ENCODE results near the gene COL15A1. TPM values are rescaled to one million over a fixed set of nuclear protein-coding genes. Genes with fewer than 3 reads are reported as not detected.

Gene COL15A1
- total RNA-seq, 2 experiments from 2014 or later: 0.30 to 0.33 TPM

DNA sequence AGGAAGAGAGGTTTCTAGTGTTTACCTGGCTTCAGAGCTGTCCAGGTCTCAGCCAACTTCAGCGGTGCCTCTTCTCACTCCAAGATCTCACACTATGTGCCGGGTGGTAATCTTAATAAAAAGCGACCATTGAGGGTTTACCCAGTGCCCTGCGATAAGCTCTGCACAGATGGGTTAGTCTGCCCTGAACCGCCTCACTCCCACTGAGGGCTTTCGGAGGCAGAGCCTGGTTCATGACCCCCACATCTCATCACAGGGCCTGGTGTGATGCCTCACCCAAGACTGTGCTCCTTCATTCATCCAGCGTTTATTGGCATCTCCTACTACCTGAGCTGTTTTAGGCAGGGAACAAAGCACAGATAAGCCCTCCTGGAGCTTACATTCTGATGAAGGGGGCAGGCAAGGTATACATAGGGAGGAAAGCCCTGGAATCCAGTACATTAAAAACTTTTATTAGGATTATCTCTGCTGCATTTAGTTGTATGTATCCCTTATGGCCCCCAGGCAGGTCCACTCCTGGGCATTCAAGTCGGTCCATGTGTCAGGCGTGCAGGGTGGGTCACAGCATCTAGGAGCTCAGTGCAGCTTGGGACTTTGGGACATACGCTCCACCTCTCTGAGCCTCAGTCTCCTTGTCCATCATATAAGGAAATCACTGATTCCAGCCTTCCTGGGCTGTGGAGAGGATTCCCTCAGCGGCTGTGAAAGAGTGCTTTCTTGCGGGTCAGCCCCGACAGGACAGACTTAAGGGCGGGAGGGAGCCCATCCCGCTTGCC is 613 bp upstream of the COL15A1 start:
- Mint-ChIP-seq H3K9me3 (no peaks in the 10 kb centered on the region), H3K36me3 (ENCODE audit: low read depth) (no peaks in the 10 kb centered on the region), H3K4me3 (no peak overlapping the region), H3K4me1 (peaks cover 11% of the 10 kb centered on the region), H3K27ac (no peak overlapping the region), H3K27me3 (peaks cover 68% of the 10 kb centered on the region)
- ChIA-PET CTCF (no interaction called here), POLR2A (no interaction called here)
- DNase-seq: no peak

- Mint-ChIP-seq H3K4me1 (peaks cover 11% of the 10 kb centered on the region), H3K27me3 (peaks cover 68% of the 10 kb centered on the region), H3K36me3 (ENCODE audit: low read depth) (no peaks in the 10 kb centered on the region), H3K9me3 (no peaks in the 10 kb centered on the region), H3K4me3 (no peak overlapping the region), H3K27ac (no peak overlapping the region)
- POLR2A ChIA-PET: no interaction called here
- no peak for DNase-seq
- CTCF ChIA-PET: interaction anchor here (1.1 kb wide), 1 partner anchor 31 kb away, joined by 3 read pairs; no protein-coding TSS in a partner anchor
Measured at GRCh38 chr9:98944057-98944733, 488 bp downstream of the COL15A1 start.

GRCh38 chr9:98944734-98945074 is 997 bp downstream of the COL15A1 start:
- CTCF ChIA-PET: interaction anchor here (1.1 kb wide), 1 partner anchor 31 kb away, joined by 3 read pairs; no protein-coding TSS in a partner anchor
- no peak overlapping the region for H3K27ac Mint-ChIP-seq
- peaks cover 68% of the 10 kb centered on the region for H3K27me3 Mint-ChIP-seq
- H3K36me3 Mint-ChIP-seq (ENCODE audit: low read depth): no peaks in the 10 kb centered on the region
- POLR2A ChIA-PET: no interaction called here
- no peak for DNase-seq
- H3K4me1 Mint-ChIP-seq: peaks cover 11% of the 10 kb centered on the region
- H3K4me3 Mint-ChIP-seq: no peak overlapping the region
- no peaks in the 10 kb centered on the region for H3K9me3 Mint-ChIP-seq

DNA sequence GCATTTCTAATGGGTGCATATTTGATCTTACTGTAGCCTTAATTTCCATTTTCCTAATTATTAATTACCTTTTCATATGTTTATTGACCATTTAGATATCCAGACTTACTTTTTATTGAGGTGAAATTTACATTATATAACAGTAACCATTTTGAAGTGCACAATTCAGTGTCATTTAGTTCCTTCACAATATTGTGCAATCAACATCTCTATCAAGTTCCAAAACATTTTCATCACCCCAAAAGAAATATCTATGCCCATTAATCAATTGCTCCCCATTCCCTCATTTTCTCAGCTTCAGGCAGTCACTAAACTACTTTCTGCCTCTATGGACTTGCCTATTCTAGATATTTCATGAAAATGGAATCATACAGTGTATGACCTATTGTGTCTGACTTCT is 5.9 kb downstream of the COL15A1 start:
- Mint-ChIP-seq H3K27me3 (peaks cover 48% of the 10 kb centered on the region), H3K9me3 (no peaks in the 10 kb centered on the region), H3K27ac (no peak overlapping the region), H3K4me3 (no peak overlapping the region), H3K36me3 (ENCODE audit: low read depth) (no peaks in the 10 kb centered on the region), H3K4me1 (no peaks in the 10 kb centered on the region)
- DNase-seq: no peak
- CTCF ChIA-PET: no interaction called here
- POLR2A ChIA-PET: no interaction called here

- Mint-ChIP-seq H3K27me3 (peaks cover 43% of the 10 kb centered on the region), H3K27ac (no peak overlapping the region), H3K4me3 (no peak overlapping the region), H3K9me3 (no peaks in the 10 kb centered on the region), H3K4me1 (no peaks in the 10 kb centered on the region), H3K36me3 (ENCODE audit: low read depth) (no peaks in the 10 kb centered on the region)
- no peak for DNase-seq
- ChIA-PET CTCF (no interaction called here), POLR2A (no interaction called here)
Measured at GRCh38 chr9:98950262-98950661, 6.6 kb downstream of the COL15A1 start.

DNA sequence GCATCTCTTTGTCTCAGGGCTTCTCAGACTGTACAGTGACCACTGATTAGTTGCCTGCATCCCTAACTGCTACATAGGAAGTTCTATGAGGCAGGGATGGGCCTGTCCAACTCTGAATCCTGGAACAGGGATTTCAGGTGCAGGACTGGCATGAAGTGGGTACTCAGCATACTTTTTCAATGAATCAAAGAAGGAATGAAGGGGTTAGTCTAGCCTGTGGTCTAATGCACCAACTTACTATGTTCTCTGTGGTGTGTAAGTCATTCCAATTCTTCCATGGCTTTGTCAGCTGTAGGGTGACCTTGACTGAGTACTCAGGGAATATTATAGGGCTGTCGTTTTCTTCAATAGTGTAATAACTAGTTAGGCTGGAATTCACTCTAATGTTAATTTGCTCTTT is 8.3 kb downstream of the COL15A1 start:
- Mint-ChIP-seq H3K4me1 (no peaks in the 10 kb centered on the region), H3K36me3 (ENCODE audit: low read depth) (no peaks in the 10 kb centered on the region), H3K27me3 (peaks cover 34% of the 10 kb centered on the region), H3K4me3 (no peak overlapping the region), H3K27ac (no peak overlapping the region), H3K9me3 (peaks cover under 1% of the 10 kb centered on the region)
- CTCF ChIA-PET: no interaction called here
- DNase-seq: no peak
- POLR2A ChIA-PET: no interaction called here

DNA sequence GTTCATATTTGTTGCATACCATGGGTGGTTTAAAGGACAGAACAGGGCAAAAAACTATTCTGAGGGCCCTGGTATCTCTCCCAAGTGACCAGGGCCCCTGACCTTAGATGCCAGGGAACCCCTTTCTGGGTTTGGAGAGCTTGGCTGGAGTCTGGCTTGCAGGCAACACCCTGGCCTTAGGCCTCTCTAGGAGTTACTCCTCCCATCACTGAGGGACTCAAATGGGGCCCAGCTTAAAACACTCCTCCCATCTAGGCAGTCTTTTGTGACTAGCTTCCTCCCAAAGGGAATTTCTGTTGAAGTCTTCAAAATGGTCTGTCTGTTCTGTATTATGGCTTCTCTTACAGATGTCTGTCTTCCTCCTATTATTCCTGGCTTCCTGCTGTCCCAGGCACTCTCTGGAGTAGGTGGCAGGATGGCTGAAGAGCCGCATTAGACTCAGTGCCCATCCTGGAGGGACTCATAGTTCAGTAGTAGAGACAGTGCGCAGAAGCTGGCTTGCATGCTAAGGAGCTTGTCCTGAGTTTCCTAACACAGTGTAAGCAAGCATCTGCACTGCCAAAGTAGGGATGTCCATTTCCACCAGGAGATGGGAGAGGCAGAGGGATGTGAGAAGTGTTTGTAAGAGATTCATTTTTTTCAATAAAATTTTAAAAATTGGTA is 10.0 kb downstream of the COL15A1 start:
- ChIA-PET POLR2A (no interaction called here), CTCF (no interaction called here)
- Mint-ChIP-seq H3K9me3 (peaks cover 2% of the 10 kb centered on the region), H3K4me3 (no peak overlapping the region), H3K4me1 (no peaks in the 10 kb centered on the region), H3K27ac (no peak overlapping the region), H3K36me3 (ENCODE audit: low read depth) (no peaks in the 10 kb centered on the region), H3K27me3 (peaks cover 35% of the 10 kb centered on the region)
- DNase-seq: no peak

GRCh38 chr9:98954244-98954610 is 10.5 kb downstream of the COL15A1 start:
- H3K4me1 Mint-ChIP-seq: no peaks in the 10 kb centered on the region
- no peak overlapping the region for H3K4me3 Mint-ChIP-seq
- H3K27ac Mint-ChIP-seq: no peak overlapping the region
- peaks cover 34% of the 10 kb centered on the region for H3K27me3 Mint-ChIP-seq
- peaks cover 2% of the 10 kb centered on the region for H3K9me3 Mint-ChIP-seq
- DNase-seq: no peak
- H3K36me3 Mint-ChIP-seq (ENCODE audit: low read depth): no peaks in the 10 kb centered on the region
- CTCF ChIA-PET: no interaction called here
- POLR2A ChIA-PET: no interaction called here

DNA sequence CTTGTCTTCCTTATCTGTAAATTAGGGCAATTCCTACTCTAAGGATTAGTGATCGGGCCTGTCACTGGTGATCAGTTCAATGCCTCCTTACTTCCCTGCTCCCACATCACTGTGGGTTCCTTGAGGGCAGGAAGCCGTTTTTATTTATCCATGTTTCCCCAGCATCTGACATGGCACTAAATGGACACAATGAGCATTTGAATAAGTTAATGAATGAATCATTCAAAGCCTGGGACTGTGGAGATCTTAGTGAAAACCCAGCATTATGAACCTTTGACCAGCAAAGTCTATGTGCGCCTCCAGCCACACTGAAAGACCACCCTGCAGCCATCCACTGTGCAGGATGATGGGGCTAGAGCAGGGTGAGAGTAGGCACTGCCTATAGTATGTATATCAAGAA is 11.6 kb downstream of the COL15A1 start:
- H3K36me3 Mint-ChIP-seq (ENCODE audit: low read depth): no peaks in the 10 kb centered on the region

DNA sequence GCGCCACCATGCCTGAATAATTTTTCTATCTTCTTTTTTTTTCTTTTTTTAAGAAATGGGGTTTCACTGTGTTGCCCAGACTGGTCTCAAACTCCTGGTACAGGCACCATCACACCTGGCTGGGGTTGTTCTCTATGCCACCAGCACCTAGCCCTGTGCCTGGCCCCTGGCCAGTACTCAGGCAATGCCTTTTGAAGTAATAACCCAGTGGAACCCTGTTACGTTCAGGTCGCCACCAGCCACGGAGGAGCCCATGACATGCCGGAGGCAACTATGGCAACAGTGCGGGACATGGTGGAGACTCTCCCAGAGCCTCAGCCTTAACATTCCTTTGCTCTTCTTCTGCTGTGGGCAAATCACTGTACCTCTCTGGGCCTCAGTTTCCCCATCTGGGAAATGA is 14.1 kb downstream of the COL15A1 start:
- POLR2A ChIA-PET: no interaction called here
- Mint-ChIP-seq H3K9me3 (peaks cover 2% of the 10 kb centered on the region), H3K4me1 (no peaks in the 10 kb centered on the region), H3K36me3 (ENCODE audit: low read depth) (no peaks in the 10 kb centered on the region), H3K27me3 (peaks cover 37% of the 10 kb centered on the region), H3K4me3 (no peak overlapping the region), H3K27ac (no peak overlapping the region)
- DNase-seq: no peak
- CTCF ChIA-PET: no interaction called here

More for the DNA sequence above, 11.6 kb downstream of the COL15A1 start:
- Mint-ChIP-seq H3K9me3 (peaks cover 2% of the 10 kb centered on the region), H3K4me1 (no peaks in the 10 kb centered on the region), H3K27me3 (peaks cover 36% of the 10 kb centered on the region), H3K4me3 (no peak overlapping the region), H3K27ac (no peak overlapping the region)
- POLR2A ChIA-PET: no interaction called here
- CTCF ChIA-PET: no interaction called here
- DNase-seq: no peak

DNA sequence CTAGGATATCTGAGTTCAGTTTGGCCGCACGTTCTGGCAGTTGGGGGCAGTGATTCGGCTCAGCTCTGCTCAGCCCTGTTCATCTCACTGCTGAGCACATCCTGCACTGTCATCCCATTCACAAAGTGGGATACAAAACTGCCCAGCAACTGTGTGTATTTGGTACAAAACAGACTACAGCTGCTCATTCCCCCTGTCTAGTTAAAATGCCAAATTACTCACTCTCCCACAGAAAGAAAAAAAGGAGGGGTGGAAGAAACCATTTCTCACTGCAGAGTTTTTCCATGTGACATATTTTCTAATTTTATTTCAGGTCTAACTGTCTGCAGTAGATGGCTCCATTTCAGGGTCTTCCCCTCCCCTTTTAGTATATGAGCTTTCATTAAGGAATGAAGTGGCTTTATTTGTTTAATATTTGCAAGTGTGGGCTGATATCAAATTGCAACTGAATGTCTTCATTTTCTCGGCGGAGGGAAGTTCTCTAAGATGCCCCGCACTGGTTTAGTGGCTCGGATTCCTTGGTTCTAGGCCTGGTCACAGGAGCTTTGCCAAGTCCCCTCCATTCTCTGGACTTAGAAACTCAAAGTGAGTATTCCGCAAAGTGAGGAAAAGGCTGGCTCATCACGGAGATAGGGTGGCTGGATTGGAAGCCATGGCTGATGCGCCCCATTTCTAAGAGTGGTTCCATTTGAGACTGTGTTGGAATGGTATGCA is 14.7 kb downstream of the COL15A1 start:
- Mint-ChIP-seq H3K4me1 (no peaks in the 10 kb centered on the region), H3K27ac (no peak overlapping the region), H3K9me3 (peaks cover 2% of the 10 kb centered on the region), H3K4me3 (no peak overlapping the region), H3K27me3 (peaks cover 31% of the 10 kb centered on the region), H3K36me3 (ENCODE audit: low read depth) (no peaks in the 10 kb centered on the region)
- DNase-seq: no peak
- CTCF ChIA-PET: no interaction called here
- POLR2A ChIA-PET: no interaction called here

GRCh38 chr9:98960409-98960808 is 16.7 kb downstream of the COL15A1 start:
- Mint-ChIP-seq H3K27ac (no peak overlapping the region), H3K36me3 (ENCODE audit: low read depth) (no peaks in the 10 kb centered on the region), H3K4me3 (no peak overlapping the region), H3K27me3 (peaks cover 29% of the 10 kb centered on the region), H3K9me3 (peaks cover 2% of the 10 kb centered on the region), H3K4me1 (no peaks in the 10 kb centered on the region)
- ChIA-PET POLR2A (no interaction called here), CTCF (interaction anchor here (0.7 kb wide), 1 partner anchor 12 kb away, joined by 3 read pairs; no protein-coding TSS in a partner anchor)
- DNase-seq: no peak

GRCh38 chr9:98961513-98962180 is 17.9 kb downstream of the COL15A1 start:
- no peaks in the 10 kb centered on the region for H3K36me3 Mint-ChIP-seq (ENCODE audit: low read depth)
- POLR2A ChIA-PET: no interaction called here
- DNase-seq: no peak
- CTCF ChIA-PET: interaction anchor here (0.9 kb wide), 1 partner anchor 16 kb away, joined by 3 read pairs; no protein-coding TSS in a partner anchor
- H3K9me3 Mint-ChIP-seq: peaks cover 2% of the 10 kb centered on the region
- no peaks in the 10 kb centered on the region for H3K4me1 Mint-ChIP-seq
- H3K4me3 Mint-ChIP-seq: no peak overlapping the region
- peaks cover 26% of the 10 kb centered on the region for H3K27me3 Mint-ChIP-seq
- no peak overlapping the region for H3K27ac Mint-ChIP-seq
